OCI-LY7 (cell line): ENCODE measurements around the gene MFGE8.

Experiments
- EZH2phosphoT487 ChIP-seq: fragments of 200-600 bp; sonication (generic); IDR thresholded peaks from 2 replicates; pipeline ENCODE4 v1.6.1; 2018; ENCODE audit warnings: low read depth, borderline replicate concordance, mild to moderate bottlenecking, mixed run types, antibody characterized with exemption, low read length, moderate library complexity, mixed read lengths
- TF ChIP-seq, protein P1 (sequence below): fragments of 200-600 bp; sonication (generic); conservative IDR thresholded peaks from 2 replicates; pipeline ENCODE4 v1.5.1; 2014; ENCODE audit warnings: mild to moderate bottlenecking, antibody characterized with exemption, low read length, moderate library complexity, mixed read lengths

DNA sequence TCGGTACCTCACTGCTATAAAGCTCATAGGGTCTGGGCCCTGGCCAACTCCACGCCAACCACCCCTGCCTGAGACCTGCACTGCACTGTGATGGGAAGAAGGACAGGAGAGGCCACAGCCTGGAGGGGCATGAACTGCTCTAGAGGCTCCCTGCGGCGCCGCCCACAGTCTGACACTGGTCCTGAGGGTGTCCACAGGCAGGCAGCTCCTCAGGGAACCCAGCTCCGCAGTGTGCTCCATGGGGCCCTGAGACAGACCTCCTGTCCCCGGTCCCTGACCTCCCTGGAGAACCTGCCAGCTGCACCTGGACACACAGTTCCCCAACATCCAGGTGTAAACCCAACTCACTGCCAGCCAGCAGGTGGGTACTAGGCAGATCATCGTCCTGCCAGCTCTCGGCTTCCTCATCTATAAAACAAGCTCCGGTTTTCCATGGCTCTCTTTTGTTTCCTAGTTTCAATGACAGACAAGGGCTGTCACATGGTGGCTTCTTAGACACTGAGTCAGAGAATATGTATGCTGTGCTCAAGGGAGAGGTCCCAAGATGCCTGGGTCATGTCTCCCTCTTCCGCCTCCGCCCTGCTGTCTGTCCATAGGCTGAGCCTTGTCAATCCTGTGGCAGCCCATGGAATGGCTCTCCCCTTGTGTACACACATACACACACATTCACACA, 12.7 kb downstream of the MFGE8 start:
- TF ChIP-seq, protein P1, sequence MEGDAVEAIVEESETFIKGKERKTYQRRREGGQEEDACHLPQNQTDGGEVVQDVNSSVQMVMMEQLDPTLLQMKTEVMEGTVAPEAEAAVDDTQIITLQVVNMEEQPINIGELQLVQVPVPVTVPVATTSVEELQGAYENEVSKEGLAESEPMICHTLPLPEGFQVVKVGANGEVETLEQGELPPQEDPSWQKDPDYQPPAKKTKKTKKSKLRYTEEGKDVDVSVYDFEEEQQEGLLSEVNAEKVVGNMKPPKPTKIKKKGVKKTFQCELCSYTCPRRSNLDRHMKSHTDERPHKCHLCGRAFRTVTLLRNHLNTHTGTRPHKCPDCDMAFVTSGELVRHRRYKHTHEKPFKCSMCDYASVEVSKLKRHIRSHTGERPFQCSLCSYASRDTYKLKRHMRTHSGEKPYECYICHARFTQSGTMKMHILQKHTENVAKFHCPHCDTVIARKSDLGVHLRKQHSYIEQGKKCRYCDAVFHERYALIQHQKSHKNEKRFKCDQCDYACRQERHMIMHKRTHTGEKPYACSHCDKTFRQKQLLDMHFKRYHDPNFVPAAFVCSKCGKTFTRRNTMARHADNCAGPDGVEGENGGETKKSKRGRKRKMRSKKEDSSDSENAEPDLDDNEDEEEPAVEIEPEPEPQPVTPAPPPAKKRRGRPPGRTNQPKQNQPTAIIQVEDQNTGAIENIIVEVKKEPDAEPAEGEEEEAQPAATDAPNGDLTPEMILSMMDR, result no peak
- no peak for TF ChIP-seq EZH2phosphoT487
